Panc1 (cell line): ENCODE measurements around the gene GPR37L1. TPM values are rescaled to one million over a fixed set of nuclear protein-coding genes. Genes with fewer than 3 reads are reported as not detected.
"Not testable (repeated sequence)": the region's sequence is repeated elsewhere in the genome, so short reads cannot be mapped to it uniquely, and the experiment has no call there.

Source experiments
- ATAC-seq: fragments of 200-7000 bp; cut with Tn5 transposase; 2 replicates; pipeline ENCODE4 v1.9.1; 2020; ENCODE audit warnings: mild to moderate bottlenecking, moderate library complexity
- BruUV-seq: library from RNA; stranded (reverse); fragments of 400-500 nt; replicated peaks from 2 replicates; lab custom pipeline; 2021; lab: Mats Ljungman, UMichigan
- CTCF ChIA-PET: fragments of 300-600 bp; sonication (Branson Sonifier 250); formaldehyde crosslinking; loops from one replicate; lab custom pipeline; 2022; ENCODE audit warnings: antibody characterized with exemption; lab: Charles Lee
- POLR2A ChIA-PET: fragments of 300-600 bp; sonication (Branson Sonifier 250); formaldehyde crosslinking; loops from one replicate; lab custom pipeline; 2022; ENCODE audit warnings: antibody characterized with exemption; lab: Charles Lee
- DNase-seq: peaks from one replicate; pipeline ENCODE4 v3.0.0-alpha.2; 2010; ENCODE audit warnings: low read depth, low spot score
- H3K27ac ChIP-seq: 2 replicates; pipeline ENCODE4 v1.5.1; 2011; ENCODE audit warnings: mild to moderate bottlenecking, low read length, inconsistent platforms
- H3K27me3 ChIP-seq: fragments of 200-500 bp; sonication (Bioruptor generic); 2 replicates; pipeline ENCODE4 v1.6.0; 2014; ENCODE audit warnings: low read length, inconsistent platforms; ENCODE audit not compliant: control insufficient read depth, insufficient read depth
- H3K36me3 ChIP-seq: fragments of 200-500 bp; sonication (Bioruptor generic); 2 replicates; pipeline ENCODE4 v1.5.1; 2014; ENCODE audit warnings: inconsistent platforms, mild to moderate bottlenecking, low read length, moderate library complexity; ENCODE audit not compliant: control insufficient read depth, insufficient read depth
- H3K4me1 ChIP-seq: 2 replicates; pipeline ENCODE4 v1.5.1; 2011; ENCODE audit warnings: inconsistent platforms, mild to moderate bottlenecking, low read length, moderate library complexity; ENCODE audit not compliant: control insufficient read depth, insufficient read depth
- H3K4me3 ChIP-seq, 2 experiments: 2 replicates each; pipeline ENCODE4 v1.5.1; 2011 to 2012; ENCODE audit warnings: low read depth in 2 of 2, low read length in 2 of 2, mild to moderate bottlenecking in 2 of 2, inconsistent platforms in 1 of 2, moderate library complexity in 1 of 2
- H3K9me3 ChIP-seq: fragments of 200-500 bp; sonication (Bioruptor generic); 2 replicates; pipeline ENCODE4 v1.5.1; 2014; ENCODE audit warnings: low read depth, mild to moderate bottlenecking, inconsistent platforms, low read length, moderate library complexity; ENCODE audit not compliant: control insufficient read depth, insufficient read depth
- CTCF ChIP-seq: fragments of 450-650 bp; IDR thresholded peaks from 2 replicates; pipeline ENCODE4 v1.5.1; 2017; ENCODE audit warnings: mild to moderate bottlenecking
- POLR2AphosphoS5 ChIP-seq: IDR thresholded peaks from 2 replicates; pipeline ENCODE4 v1.6.1; 2012; ENCODE audit warnings: mild to moderate bottlenecking, low read depth, low read length, moderate library complexity
- REST ChIP-seq, 2 experiments: IDR thresholded peaks; 2 replicates each; pipeline ENCODE4 v1.6.1; 2011 to 2012; ENCODE audit warnings: low read depth in 2 of 2, control low read depth in 1 of 2, low read length in 1 of 2, mild to moderate bottlenecking in 1 of 2, moderate library complexity in 1 of 2; ENCODE audit not compliant: insufficient read depth in 1 of 2
- SIN3A ChIP-seq: IDR thresholded peaks from 2 replicates; pipeline ENCODE4 v1.6.1; 2012; ENCODE audit warnings: low read depth, mild to moderate bottlenecking, low read length, moderate library complexity, borderline replicate concordance; ENCODE audit not compliant: insufficient read depth
- TCF7L2 ChIP-seq: IDR thresholded peaks from 2 replicates; pipeline ENCODE4 v1.6.1; 2011; ENCODE audit warnings: mild to moderate bottlenecking, low read depth, low read length, inconsistent platforms
- in situ Hi-C: cut with HindIII; loops from 2 replicates; pipeline ENCODE4 v1.10.0; 2016; ENCODE audit warnings: low sequenced_read_pairs, low pct_unique_long_range_greater_than_20kb
- intact Hi-C: fragments of 100-400 bp; cut with micrococcal nuclease; formaldehyde crosslinking; loops from one replicate; pipeline ENCODE4 v1.10.0; 2022; ENCODE audit not compliant: unreplicated experiment
- total RNA-seq: library from RNA; stranded (reverse); gene quantifications from one replicate; pipeline ENCODE4 v1.2.1, GENCODE V29; 2021; ENCODE audit not compliant: unreplicated experiment

GPR37L1 gene
- total RNA-seq, 1 experiment from 2014 or later: 0.44 TPM

- Histone ChIP-seq H3K36me3 (no peaks in the 10 kb centered on the region), H3K27me3 (no peaks in the 10 kb centered on the region), H3K27ac (no peak overlapping the region), H3K4me1 (no peaks in the 10 kb centered on the region), H3K4me3 (no peak overlapping the region), H3K9me3 (no peaks in the 10 kb centered on the region)
- ChIA-PET CTCF (no interaction called here), POLR2A (interaction anchor here (0.5 kb wide), 1 partner anchor 328 kb away, joined by 6 read pairs; no protein-coding TSS in a partner anchor)
- in situ Hi-C loops: no loop called here
- ATAC-seq (no peak), DNase-seq (no peak)
- intact Hi-C loops: no loop called here
- no TSS peak for BruUV-seq
- no peak for TF ChIP-seq TCF7L2
- TF ChIP-seq CTCF: no peak
- no peak for TF ChIP-seq REST (IDR thresholded peaks at IDR 0.05; ENCODE audit: insufficient read depth in 1 of 2, low read depth in 2 of 2, low read length in 1 of 2)
- TF ChIP-seq POLR2AphosphoS5: no peak
- no peak for TF ChIP-seq SIN3A
Observed at GRCh38 chr1:202165942-202166843, 43.5 kb downstream of the GPR37L1 start.

- BruUV-seq, in situ Hi-C loops: not testable (repeated sequence)
Observed at GRCh38 chr1:202167054-202167453, 44.3 kb downstream of the GPR37L1 start.

More at GRCh38 chr1:202167054-202167453, 44.3 kb downstream of the GPR37L1 start:
- POLR2A ChIA-PET: interaction anchor here (0.5 kb wide), 1 partner anchor 329 kb away, joined by 6 read pairs; no protein-coding TSS in a partner anchor
- H3K27me3 ChIP-seq, CTCF ChIA-PET, H3K36me3 ChIP-seq, ATAC-seq, H3K4me3 ChIP-seq, intact Hi-C loops, DNase-seq, H3K4me1 ChIP-seq, H3K27ac ChIP-seq, H3K9me3 ChIP-seq: not testable (repeated sequence)
